ENCODE data around the gene SYK. TPM values are rescaled to one million over a fixed set of nuclear protein-coding genes. Genes with fewer than 3 reads are reported as not detected.

Gene SYK
- total and polyA plus RNA-seq, 2 donors (not counting 1 experiment from before 2014, with no cell fraction given), result not detected

- Histone ChIP-seq H3K4me3 (replicated peaks in 1 of 4; ENCODE audit: control extremely low read depth in 1 of 4, insufficient read depth in 1 of 4, low read depth in 3 of 4, low read length in 4 of 4) (no peak overlapping the region), H3K27me3 (ENCODE audit: control insufficient read depth, insufficient read depth, low read length) (no peaks in the 10 kb centered on the region), H3K4me2 (ENCODE audit: extremely low read depth, insufficient read depth, low read length) (no peak overlapping the region), H3K4me1 (ENCODE audit: control insufficient read depth, extremely low read depth, insufficient read depth, low read length) (no peaks in the 10 kb centered on the region), H3K36me3 (ENCODE audit: control insufficient read depth, insufficient read depth, low read length) (no peaks in the 10 kb centered on the region), H3K9me3 (ENCODE audit: control insufficient read depth, insufficient read depth, low read depth, low read length) (no peaks in the 10 kb centered on the region), H3K9ac (ENCODE audit: insufficient read depth, low read length) (no peak overlapping the region), H3K79me2 (ENCODE audit: control insufficient read depth, insufficient read depth, low read length) (no peaks in the 10 kb centered on the region), H2AFZ (ENCODE audit: low read length) (no peak overlapping the region), H4K20me1 (ENCODE audit: control insufficient read depth, extremely low read depth, insufficient read depth, low read length) (no peaks in the 10 kb centered on the region), H3K27ac (ENCODE audit: insufficient read depth, low read length) (no peak overlapping the region)
- DNase-seq (ENCODE audit: low read depth in 2 of 2), result no peak
- TF ChIP-seq EZH2 (IDR thresholded peaks at IDR 0.05; ENCODE audit: low read length, missing control alignments) (no peak), CTCF (conservative IDR thresholded peaks at IDR 0.05 in 1 of 2, IDR thresholded peaks at IDR 0.05 in 1 of 2; ENCODE audit: low read depth in 1 of 2, low read length in 2 of 2) (no peak)
Observed at GRCh38 chr9:90861826-90862740, 60.5 kb downstream of the SYK start.

GRCh38 chr9:90864779-90865178, 63.2 kb downstream of the SYK start:
- Histone ChIP-seq H3K27me3 (ENCODE audit: control insufficient read depth, insufficient read depth, low read length) (no peaks in the 10 kb centered on the region), H3K9ac (ENCODE audit: insufficient read depth, low read length) (no peak overlapping the region), H3K27ac (ENCODE audit: insufficient read depth, low read length) (no peak overlapping the region), H3K36me3 (ENCODE audit: control insufficient read depth, insufficient read depth, low read length) (no peaks in the 10 kb centered on the region), H3K9me3 (ENCODE audit: control insufficient read depth, insufficient read depth, low read depth, low read length) (no peaks in the 10 kb centered on the region), H3K4me1 (ENCODE audit: control insufficient read depth, extremely low read depth, insufficient read depth, low read length) (no peaks in the 10 kb centered on the region), H3K4me2 (ENCODE audit: extremely low read depth, insufficient read depth, low read length) (no peak overlapping the region), H3K79me2 (ENCODE audit: control insufficient read depth, insufficient read depth, low read length) (no peaks in the 10 kb centered on the region), H4K20me1 (ENCODE audit: control insufficient read depth, extremely low read depth, insufficient read depth, low read length) (no peaks in the 10 kb centered on the region), H3K4me3 (replicated peaks in 1 of 4; ENCODE audit: control extremely low read depth in 1 of 4, insufficient read depth in 1 of 4, low read depth in 3 of 4, low read length in 4 of 4) (no peak overlapping the region), H2AFZ (ENCODE audit: low read length) (no peak overlapping the region)
- DNase-seq (ENCODE audit: low read depth in 2 of 2), result no peak
- TF ChIP-seq CTCF (conservative IDR thresholded peaks at IDR 0.05 in 1 of 2, IDR thresholded peaks at IDR 0.05 in 1 of 2; ENCODE audit: low read depth in 1 of 2, low read length in 2 of 2), result no peak
- no peak for TF ChIP-seq EZH2 (IDR thresholded peaks at IDR 0.05; ENCODE audit: low read length, missing control alignments)

DNA sequence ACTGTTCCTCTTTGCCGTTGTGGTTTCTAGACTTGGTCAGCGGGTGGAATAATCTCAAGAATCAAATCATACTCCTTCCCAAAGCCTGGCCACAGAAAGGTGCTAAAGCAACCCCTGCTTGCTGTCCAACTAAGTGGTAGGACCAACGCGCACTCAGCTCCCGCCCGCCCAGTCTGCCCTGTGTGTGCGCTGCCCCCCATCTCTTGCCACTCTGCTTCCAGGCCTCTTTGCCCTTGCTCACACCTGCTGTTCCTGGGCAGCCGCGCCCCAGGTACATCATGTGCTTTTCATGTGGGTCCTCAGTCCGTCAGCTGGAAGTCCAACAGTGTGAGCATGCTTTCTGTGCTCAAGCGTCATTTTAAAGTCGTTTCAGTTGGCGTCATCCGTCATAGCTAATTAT, 65.5 kb downstream of the SYK start:
- Histone ChIP-seq H3K4me1 (ENCODE audit: control insufficient read depth, extremely low read depth, insufficient read depth, low read length) (no peaks in the 10 kb centered on the region), H2AFZ (ENCODE audit: low read length) (no peak overlapping the region), H3K9me3 (ENCODE audit: control insufficient read depth, insufficient read depth, low read depth, low read length) (no peaks in the 10 kb centered on the region), H3K27ac (ENCODE audit: insufficient read depth, low read length) (no peak overlapping the region), H3K36me3 (ENCODE audit: control insufficient read depth, insufficient read depth, low read length) (no peaks in the 10 kb centered on the region), H3K4me3 (replicated peaks in 1 of 4; ENCODE audit: control extremely low read depth in 1 of 4, insufficient read depth in 1 of 4, low read depth in 3 of 4, low read length in 4 of 4) (no peak overlapping the region), H4K20me1 (ENCODE audit: control insufficient read depth, extremely low read depth, insufficient read depth, low read length) (no peaks in the 10 kb centered on the region), H3K9ac (ENCODE audit: insufficient read depth, low read length) (no peak overlapping the region), H3K79me2 (ENCODE audit: control insufficient read depth, insufficient read depth, low read length) (no peaks in the 10 kb centered on the region), H3K4me2 (ENCODE audit: extremely low read depth, insufficient read depth, low read length) (no peak overlapping the region), H3K27me3 (ENCODE audit: control insufficient read depth, insufficient read depth, low read length) (no peaks in the 10 kb centered on the region)
- no peak for DNase-seq (ENCODE audit: low read depth in 2 of 2)
- TF ChIP-seq CTCF (conservative IDR thresholded peaks at IDR 0.05 in 1 of 2, IDR thresholded peaks at IDR 0.05 in 1 of 2; ENCODE audit: low read depth in 1 of 2, low read length in 2 of 2) (no peak), EZH2 (IDR thresholded peaks at IDR 0.05; ENCODE audit: low read length, missing control alignments) (no peak)
